A549 treated with AZD2906 at 1 μM for 4 hours (cell line): ENCODE results near the gene LITAFD. TPM values are rescaled to one million over a fixed set of nuclear protein-coding genes. Genes with fewer than 3 reads are reported as not detected.

Experiments
- total RNA-seq: library from RNA; stranded (reverse); fragments of 200-300 nt; extraction: Qiagen RNA extraction; gene quantifications from 5 replicates; pipeline ENCODE4 v1.2.3, GENCODE V29; 2022

LITAFD gene
- not detected in 5 replicates for total RNA-seq

DNA sequence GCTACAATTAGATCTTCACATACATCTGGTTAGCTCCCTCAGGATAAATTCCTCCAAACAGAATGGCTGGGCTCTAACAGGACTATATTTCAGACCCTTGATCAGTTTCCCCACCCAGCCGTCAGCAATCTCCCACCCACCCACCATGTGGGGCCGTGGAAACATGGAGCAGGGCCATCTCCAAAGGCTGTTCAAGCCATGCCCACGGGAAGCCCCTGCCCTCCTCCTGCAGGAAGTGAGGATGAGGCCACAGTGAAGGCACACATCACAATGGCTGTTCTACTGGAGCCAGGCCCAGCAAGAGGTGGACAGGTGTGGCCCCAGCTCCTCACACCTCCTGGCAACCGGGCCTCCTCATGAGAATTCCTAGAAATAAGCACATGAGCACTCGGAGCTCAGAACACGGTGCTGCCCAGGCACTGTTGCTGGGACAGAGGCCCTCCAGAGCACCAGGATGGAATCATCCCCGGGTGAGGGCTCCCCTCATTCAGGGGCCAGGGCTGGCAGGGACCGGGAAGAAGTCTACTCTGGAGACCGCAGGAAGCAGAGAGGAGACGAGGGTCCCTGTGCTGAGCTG, at the start of gene LITAFD:
Gene LITAFD, plus strand, starts transcription at position 311 of the 577 bp plus-strand sequence. CDS start 2,005 bp downstream, outside the sequence.

GRCh38 chr16:8868416-8869211, 13.5 kb upstream of the LITAFD start, which contains the start of gene CARHSP1:
CARHSP1 (minus strand) TSS chr16:8869006; CDS start chr16:8859328, 9,678 bp downstream.

Other genes starting within 250 kb of the LITAFD start
- gene ABAT, start 207.7 kb upstream of the LITAFD start, total RNA-seq: 0.22 to 0.38 TPM (median 0.28 TPM) in 5 replicates
- gene TMEM186, start 84.7 kb upstream of the LITAFD start, total RNA-seq: 12.7 to 14.7 TPM (median 13.8 TPM) in 5 replicates
- gene PMM2, start 84.5 kb upstream of the LITAFD start, total RNA-seq: 89.3 to 101 TPM (median 91.6 TPM) in 5 replicates
- 142 to 167 TPM (median 154 TPM) in 5 replicates for gene CARHSP1, start 13.3 kb upstream of the LITAFD start, total RNA-seq
- 67.3 to 79.0 TPM (median 76.7 TPM) in 5 replicates for gene USP7, start 81.6 kb downstream of the LITAFD start, total RNA-seq
- 21.4 to 24.0 TPM (median 22.7 TPM) in 5 replicates for gene HAPSTR1, start 209.3 kb downstream of the LITAFD start, total RNA-seq